ENCODE results near the gene SYNGR2. TPM values are rescaled to one million over a fixed set of nuclear protein-coding genes. Genes with fewer than 3 reads are reported as not detected.
A peak's percentile ranks its signal among the peaks of the same experiment; 100 is the strongest.

Gene SYNGR2
- total and polyA plus RNA-seq, 2 donors (not counting 1 experiment from before 2014, with no cell fraction given): 390 to 442 TPM

DNA sequence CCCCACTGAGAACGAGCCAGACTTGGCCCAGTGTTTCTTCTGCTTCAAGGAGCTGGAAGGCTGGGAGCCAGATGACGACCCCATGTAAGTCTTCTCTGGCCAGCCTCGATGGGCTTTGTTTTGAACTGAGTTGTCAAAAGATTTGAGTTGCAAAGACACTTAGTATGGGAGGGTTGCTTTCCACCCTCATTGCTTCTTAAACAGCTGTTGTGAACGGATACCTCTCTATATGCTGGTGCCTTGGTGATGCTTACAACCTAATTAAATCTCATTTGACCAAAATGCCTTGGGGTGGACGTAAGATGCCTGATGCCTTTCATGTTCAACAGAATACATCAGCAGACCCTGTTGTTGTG is 46.3 kb downstream of the SYNGR2 start:
- H3K27ac ChIP-seq (ENCODE audit: low read length in 2 of 2): no peak overlapping the region
- peak overlapping the region in 2 of 5 experiments; percentile 43 to 60 for H3K4me3 ChIP-seq (ENCODE audit: control extremely low read depth in 1 of 5, extremely low read depth in 1 of 5, insufficient read depth in 1 of 5, low read depth in 2 of 5, low read length in 4 of 5)

More for the DNA sequence above, 46.3 kb downstream of the SYNGR2 start:
- ChIA-PET POLR2A (no interaction called here), CTCF (interaction anchor here (0.7 kb wide), 1 partner anchor 10 kb away, joined by 3 read pairs; no protein-coding TSS in a partner anchor)
- H3K27me3 Mint-ChIP-seq: no peaks in the 10 kb centered on the region
- Histone ChIP-seq H3K4me2 (replicated peaks; ENCODE audit: low read depth, low read length, poor library complexity, severe bottlenecking) (peak overlapping the region; percentile 92), H3K27me3 (replicated peaks in 1 of 4; ENCODE audit: control extremely low read depth in 1 of 4, control insufficient read depth in 3 of 4, insufficient read depth in 4 of 4, low read length in 3 of 4) (no peaks in the 10 kb centered on the region), H3K9me3 (ENCODE audit: control extremely low read depth in 1 of 3, control insufficient read depth in 2 of 3, insufficient read depth in 1 of 3, low read length in 2 of 3) (no peaks in the 10 kb centered on the region), H4K20me1 (ENCODE audit: control insufficient read depth, insufficient read depth, low read length, poor library complexity, severe bottlenecking) (no peaks in the 10 kb centered on the region), H2AFZ (ENCODE audit: insufficient read depth, low read depth, low read length, poor library complexity, severe bottlenecking) (peak overlapping the region; percentile 72), H3K4me1 (ENCODE audit: control insufficient read depth in 2 of 2, insufficient read depth in 2 of 2, low read length in 2 of 2) (peaks cover 4 to 8% of the 10 kb centered on the region in 2 donors), H3K9ac (ENCODE audit: low read length) (peak overlapping the region; percentile 56), H3K79me2 (ENCODE audit: control insufficient read depth, insufficient read depth, low read length) (peaks cover 11% of the 10 kb centered on the region), H3K36me3 (replicated peaks in 1 of 2; ENCODE audit: control extremely low read depth in 1 of 2, control insufficient read depth in 1 of 2, extremely low read depth in 1 of 2, insufficient read depth in 2 of 2, low read length in 1 of 2) (no peaks in the 10 kb centered on the region)
- DNase-seq: no peak
- ATAC-seq (ENCODE audit: low read depth): no peak
- no peaks in the 10 kb centered on the region for H3K9me3 Mint-ChIP-seq (ENCODE audit: insufficient read depth)
- peak overlapping the region; percentile 79 for H3K4me3 Mint-ChIP-seq
- peak overlapping the region; percentile 26 for H3K27ac Mint-ChIP-seq
- WGBS (ENCODE audit: insufficient coverage): 0% methylated on average over 1 of the region's 5 CpGs
- H3K4me1 Mint-ChIP-seq: peaks cover 7% of the 10 kb centered on the region
- no peak for TF ChIP-seq CTCF (IDR thresholded peaks at IDR 0.05)
- TF ChIP-seq EZH2 (IDR thresholded peaks at IDR 0.05; ENCODE audit: borderline replicate concordance, insufficient read depth, low read depth, low read length, poor library complexity, severe bottlenecking): no peak
- intact Hi-C loops (cut with micrococcal nuclease): loop anchor here (1.0 kb wide), 2 partner anchors 40 to 74 kb away; no protein-coding TSS in a partner anchor

Measured in B cell (primary cell).